Brain pericyte (primary cell): ENCODE measurements around the gene HOMER2.
"Not testable (repeated sequence)": the region's sequence is repeated elsewhere in the genome, so short reads cannot be mapped to it uniquely, and the experiment has no call there.

Source experiments
- DNase-seq: peaks from one replicate; pipeline ENCODE4 v3.0.0-alpha.2; 2012; ENCODE audit warnings: low read depth, low spot score

Gene HOMER2

DNA sequence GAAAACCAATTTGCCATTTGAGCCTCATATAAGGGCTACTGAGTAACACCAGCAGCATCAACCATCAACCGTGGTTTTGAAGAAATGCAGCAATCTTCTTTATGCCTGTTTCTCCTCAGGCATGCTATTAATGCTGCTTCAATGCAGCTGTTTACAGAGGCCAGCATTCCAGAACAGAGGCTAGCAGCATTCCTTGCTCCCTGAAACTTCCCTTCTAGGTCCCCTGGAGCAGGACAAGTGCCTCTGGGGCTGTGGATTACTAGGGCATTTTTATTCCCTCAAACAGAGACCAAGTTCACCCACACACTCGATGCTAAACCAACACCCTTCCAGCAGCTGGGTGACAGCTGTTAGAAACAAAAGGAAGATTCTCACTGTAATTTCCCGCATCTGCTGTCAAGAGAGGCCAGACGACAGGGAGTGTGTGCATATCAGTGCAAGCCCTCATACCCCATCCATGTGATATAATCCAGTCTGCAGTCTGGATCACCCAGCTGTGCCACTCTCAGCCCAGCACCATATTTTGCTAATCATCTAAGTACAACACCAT lies 57.5 kb downstream of the HOMER2 start:
- DNase-seq, result no peak

- DNase-seq, result not testable (repeated sequence)
Measured at GRCh38 chr15:82893473-82893872, 59.0 kb downstream of the HOMER2 start.

DNA sequence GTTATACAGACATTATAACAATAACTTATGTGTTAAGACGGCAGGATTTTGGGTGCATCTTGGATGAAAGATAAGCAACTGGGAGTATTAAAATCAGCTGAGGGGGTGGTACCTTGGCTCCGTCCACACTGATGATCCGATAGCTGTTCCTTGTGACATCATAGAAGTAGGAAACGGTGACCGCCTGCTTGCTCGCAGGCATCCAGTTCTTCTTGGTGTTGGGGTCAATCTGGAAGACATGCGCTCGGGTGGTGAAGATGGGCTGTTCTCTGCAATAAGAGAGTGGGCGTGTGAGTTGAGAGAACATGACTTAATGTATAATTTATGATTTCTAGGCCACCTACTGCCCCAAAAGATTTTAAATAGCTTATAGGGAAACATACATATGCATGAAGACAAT lies 59.9 kb downstream of the HOMER2 start:
- no peak for DNase-seq

- DNase-seq, result no peak
Measured at GRCh38 chr15:82890995-82891390, 61.5 kb downstream of the HOMER2 start.

- DNase-seq, result no peak
Measured at GRCh38 chr15:82890338-82890994, 62.1 kb downstream of the HOMER2 start.

DNA sequence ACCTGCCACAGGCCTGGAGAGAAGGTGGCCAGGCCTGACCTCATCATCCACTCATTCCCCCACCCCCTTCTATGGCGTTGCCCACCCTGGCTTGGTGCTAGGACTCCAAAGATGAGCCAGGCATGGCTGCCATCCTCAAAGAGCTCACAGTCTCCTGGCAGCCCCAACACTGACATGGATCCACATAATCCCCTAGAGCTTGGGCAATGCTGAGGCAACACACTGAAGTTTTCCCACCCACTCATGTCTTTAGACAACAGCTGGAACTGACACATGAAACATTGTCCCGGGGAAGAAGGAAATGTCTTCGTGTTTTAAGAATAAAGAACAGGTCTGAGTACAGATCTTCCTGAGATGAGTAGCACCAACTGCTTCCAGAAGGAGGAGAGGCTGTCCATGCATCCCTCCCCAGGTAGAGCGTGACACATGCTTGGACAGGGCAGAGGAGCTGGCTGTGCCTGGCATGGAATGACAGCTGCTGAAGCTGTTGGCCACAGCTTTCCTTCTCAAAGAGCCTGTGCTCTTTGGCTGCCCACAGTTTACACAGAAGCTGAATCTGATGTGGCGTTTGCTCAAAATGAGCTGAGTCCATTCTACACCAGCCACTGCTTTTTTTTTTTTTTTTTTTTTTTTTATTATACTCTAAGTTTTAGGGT lies 70.1 kb downstream of the HOMER2 start:
- DNase-seq, result no peak

DNA sequence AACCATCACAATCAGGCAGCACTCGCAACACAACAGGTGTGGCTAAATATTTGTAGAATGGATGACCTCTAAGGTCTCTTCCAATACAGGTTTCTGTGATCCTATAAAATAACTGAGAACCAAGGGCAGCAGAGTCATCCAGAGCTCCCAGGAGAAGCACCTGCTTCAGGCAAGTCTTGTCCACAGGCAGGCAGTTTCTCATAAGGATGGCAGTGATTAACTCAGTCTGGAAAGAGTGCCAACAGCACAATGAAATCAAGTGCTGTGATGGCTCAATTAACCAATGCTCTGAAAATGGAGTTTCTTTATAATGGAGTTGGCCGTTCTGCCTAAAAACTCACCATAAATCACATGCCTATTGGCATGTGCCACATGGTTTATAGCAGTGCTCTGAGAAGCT lies 70.8 kb downstream of the HOMER2 start:
- no peak for DNase-seq

DNA sequence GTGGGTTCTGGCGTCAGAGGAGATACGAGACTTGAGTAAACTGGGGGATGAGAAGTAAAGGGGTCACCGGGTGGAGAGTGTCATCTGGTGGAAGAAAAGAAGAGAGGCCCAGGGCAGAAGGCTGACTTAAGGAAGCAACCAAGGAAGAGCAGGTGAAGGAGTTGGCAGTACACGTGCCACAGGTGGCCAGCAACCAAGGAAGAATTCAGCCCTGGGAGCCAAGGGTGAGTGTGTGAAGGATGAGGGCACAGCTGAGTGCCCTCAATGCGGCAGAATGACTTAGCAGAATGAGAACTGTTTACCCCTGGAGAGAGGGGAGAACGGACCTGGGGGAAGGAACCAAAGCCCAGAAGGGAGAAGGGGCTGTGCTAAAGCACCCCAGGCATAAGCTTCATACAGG lies 71.8 kb downstream of the HOMER2 start:
- DNase-seq, result no peak

DNA sequence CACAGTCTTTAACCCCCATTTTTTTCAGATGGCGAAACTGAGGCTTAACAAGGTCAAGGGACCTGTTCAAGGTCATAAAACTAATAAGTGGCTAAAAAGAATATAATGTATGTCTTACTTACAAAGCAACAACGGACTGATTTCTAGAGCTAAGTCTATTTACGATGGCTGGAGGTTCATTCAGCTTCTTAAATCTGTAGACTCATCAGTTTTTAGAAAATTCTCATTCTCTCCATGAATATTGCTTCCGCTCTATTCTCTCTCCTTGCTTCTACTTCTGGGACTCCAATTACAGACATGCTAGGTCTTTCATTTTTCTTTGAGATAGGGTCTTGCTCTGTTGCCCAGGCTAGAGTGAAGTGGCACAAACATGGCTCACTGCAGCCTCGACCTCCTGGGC lies 74.2 kb downstream of the HOMER2 start:
- DNase-seq, result no peak

DNA sequence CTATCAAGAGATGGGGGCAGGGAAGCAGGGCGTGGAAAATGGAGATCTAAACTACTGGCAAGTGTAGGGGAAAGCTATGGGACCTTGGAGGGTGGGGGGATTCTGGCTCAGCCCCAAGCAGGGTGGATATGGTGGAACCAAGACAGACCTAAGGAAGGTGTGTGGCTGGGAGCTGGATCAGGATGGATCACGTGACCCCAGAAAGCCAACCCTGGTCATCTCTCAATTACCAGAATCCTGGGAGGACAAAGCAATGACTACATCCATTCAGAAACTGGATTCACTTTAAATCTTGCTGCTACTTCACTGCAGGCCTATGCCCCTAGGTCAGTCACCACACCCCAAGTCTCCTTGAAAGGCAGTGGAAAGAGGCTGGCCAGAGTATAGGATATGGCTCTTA lies 74.7 kb downstream of the HOMER2 start:
- no peak for DNase-seq

DNA sequence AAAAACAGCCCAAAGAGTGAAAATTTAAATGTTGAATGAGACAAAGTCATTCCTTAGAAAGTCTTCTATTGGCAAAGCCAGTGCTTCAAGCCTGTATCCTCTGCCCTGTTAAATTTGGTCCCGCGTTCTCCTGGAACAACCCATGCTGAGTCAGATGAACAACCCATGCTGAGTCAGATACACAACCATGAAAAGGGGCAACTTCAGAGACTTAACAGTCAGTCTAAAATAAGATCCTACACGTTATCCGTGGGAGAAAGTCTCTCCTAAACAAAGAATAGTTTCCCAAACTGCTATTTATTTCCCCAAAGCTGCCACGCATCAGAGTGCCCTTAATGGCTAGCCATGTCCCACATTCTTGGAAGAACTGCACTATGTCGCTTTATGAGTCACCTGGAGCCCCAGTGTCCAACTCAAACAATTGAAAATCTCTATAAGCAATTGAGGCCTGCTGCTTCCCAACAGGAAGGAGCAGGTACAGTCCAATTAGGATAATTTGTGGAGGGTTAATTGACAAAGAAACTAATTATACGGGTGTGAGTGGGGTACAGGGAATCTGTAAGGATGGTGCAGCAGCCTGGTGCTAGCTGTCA lies 77.0 kb downstream of the HOMER2 start:
- no peak for DNase-seq

GRCh38 chr15:82874961-82875360 lies 77.6 kb downstream of the HOMER2 start:
- DNase-seq, result no peak

GRCh38 chr15:82874267-82874666 lies 78.3 kb downstream of the HOMER2 start:
- no peak for DNase-seq

DNA sequence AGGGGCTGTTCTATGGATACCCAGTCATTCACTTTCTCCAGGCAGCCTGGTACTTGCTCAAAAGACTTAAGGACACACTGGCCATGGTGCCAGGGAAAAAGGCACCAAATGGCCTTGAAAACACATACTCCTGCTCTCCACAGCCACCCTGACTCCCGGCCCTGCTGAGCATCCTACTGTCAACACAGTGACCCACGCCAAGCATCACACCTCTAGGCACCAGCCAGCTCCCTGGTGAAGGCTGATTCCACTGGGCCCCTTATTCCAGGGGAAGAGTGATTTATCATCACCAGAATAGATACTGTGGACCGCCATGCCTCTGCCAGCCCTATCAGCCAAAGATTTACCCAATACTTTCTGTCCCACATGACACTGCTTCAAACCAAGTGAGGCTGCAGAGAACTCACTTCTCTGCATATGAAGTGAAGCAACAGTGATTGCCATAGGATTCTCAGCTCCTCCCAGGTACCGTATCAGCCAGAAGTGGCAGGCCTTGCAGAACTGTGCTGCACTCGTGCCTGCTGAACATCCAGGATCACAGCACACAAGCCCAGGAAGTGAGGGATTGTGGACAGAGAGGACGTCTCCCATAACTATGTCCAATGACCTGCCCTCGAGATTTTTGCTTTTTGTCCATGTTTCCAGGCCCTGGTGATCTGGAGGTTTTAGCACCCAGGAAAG lies 79.4 kb downstream of the HOMER2 start:
- no peak for DNase-seq

DNA sequence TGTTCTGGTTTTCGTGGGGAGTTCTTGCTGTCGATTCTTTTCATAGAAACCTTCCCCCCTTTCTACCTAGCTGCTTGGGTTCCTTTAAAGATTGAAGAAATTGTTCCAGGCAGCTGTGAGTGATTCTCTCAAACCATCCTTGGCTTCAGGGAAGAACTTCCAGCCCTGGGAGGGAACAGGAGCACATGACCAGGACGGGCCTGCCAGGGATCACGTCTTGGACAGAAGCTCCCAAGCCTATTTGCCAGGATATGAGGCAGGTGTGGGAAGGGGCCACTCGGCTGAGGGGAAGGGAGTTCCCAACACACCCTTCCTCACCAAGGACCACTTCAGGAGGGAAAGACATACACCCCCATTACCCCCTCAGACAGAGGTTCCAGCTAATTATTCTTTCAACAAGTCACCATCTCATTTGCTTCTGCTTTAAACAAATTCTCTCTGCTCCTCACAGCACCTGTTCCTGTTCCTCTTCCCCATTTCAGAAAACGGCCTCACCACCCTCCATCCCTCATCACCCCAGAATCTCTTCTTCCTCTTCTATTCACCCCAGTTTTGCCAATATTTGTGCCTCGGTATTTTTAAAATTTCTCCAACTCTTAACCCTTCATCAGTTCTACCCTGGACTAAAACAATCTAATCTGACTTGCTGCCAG lies 80.6 kb downstream of the HOMER2 start:
- no peak for DNase-seq

DNA sequence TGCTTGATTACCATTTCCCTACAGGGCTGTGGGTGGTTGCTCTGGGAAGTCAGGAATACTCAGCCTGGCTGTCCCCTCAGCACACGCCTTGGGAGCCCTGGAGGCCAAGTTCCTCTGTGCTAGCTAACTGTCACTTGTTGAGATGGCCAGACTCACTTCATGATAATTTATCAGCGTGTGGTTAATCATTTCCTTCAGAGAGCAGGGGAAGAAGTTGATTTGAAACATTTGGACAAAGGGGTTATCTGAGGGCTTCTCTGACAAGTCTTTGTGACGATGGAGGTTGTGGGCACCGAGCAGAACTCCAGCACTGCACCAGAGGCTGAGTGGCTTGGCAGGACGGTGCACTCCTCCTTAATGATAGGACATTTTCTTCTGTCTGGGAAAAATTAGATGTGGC lies 81.2 kb downstream of the HOMER2 start:
- DNase-seq, result no peak

DNA sequence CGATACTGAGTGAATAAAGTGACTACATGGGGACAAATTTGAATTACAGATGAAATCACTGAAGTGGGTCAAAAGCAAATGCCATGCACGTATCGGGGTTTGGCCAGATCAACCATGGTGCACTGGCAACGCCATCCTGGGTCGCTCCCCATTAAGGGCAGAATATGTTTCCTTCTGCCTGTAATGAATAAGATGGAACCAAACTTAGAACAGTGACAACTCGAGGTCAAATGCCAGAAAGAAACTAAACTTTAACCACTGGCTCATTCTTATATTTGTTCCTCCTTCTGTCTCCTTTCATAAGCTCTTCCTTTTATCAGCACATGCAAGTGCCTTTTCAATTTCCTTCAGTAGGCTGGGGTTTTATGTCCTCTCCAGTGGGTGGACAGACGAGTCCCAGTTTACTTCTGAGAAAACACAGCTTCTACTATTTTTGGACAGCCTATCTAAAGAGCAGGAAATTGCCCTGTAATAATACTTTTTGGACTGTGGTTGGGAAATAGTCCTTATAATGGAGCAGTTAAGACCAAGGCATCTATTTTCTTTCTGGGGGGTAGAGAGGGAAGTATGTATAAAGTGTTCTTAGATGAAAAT lies 81.7 kb downstream of the HOMER2 start:
- DNase-seq, result no peak

GRCh38 chr15:82865981-82866380 lies 86.5 kb downstream of the HOMER2 start:
- not testable (repeated sequence) for DNase-seq

DNA sequence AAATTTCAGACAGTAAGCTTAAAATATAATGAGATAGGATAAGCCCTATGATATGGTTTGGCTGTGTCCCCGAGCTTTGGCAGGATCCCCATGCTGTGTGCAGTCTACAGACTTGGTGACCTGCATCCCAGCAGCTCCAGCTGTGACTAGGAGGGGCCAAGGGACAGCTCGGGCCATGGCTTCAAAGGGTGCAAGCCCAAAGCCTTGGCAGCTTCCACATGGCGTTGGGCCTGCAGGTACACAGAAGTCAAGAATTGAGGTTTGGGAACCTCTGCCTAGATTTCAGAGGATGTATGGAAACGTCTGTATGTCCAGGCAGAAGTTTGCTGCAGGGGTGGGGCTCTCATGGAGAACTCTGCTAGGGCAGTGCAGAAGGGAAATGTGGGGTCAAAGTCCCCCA lies 86.9 kb downstream of the HOMER2 start:
- DNase-seq, result not testable (repeated sequence)

DNA sequence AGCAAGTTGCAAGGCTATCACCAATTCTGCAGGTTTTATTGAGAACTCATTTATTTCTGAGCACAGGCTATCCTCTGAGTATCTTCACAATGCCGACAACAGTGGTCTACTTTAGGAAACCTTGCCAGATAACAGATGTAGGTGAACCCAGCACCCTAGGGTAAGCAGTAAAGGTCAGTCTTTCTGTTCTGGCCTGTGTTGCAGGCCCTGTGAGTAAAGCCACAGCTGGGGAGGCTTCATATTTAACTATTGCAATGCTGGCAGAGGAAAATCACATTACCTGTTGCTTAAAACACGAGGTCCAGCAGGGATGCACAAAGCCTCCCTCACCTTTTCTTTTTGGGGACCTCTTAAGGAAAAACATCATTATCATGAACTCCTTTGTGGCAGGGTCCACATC lies 87.6 kb downstream of the HOMER2 start:
- DNase-seq, result no peak

- no peak for DNase-seq
Measured at GRCh38 chr15:82862886-82863285, 89.6 kb downstream of the HOMER2 start.
